Hematopoietic multipotent progenitor cell treated with erythropoietin and hydrocortisone succinate and interleukin-3 and kit ligand, for 15 days (in vitro differentiated cells): ENCODE results near the gene KANSL1.
"Not testable (repeated sequence)": the region's sequence is repeated elsewhere in the genome, so short reads cannot be mapped to it uniquely, and the experiment has no call there.

Source experiments
- DNase-seq: peaks from one replicate; pipeline ENCODE4 v3.0.0-alpha.2; 2015; ENCODE audit warnings: low spot score

Gene KANSL1

GRCh38 chr17:46037722-46038255 is 155.4 kb downstream of the KANSL1 start:
- no peak for DNase-seq

- DNase-seq, result no peak
Measured at GRCh38 chr17:46036491-46036890, 156.7 kb downstream of the KANSL1 start.

- DNase-seq, result no peak
Measured at GRCh38 chr17:46035112-46035818, 158.0 kb downstream of the KANSL1 start.

- DNase-seq, result no peak
Measured at GRCh38 chr17:46033392-46033791, 159.8 kb downstream of the KANSL1 start.

GRCh38 chr17:46032909-46033308 is 160.3 kb downstream of the KANSL1 start:
- DNase-seq, result no peak

GRCh38 chr17:46031920-46032319 is 161.3 kb downstream of the KANSL1 start:
- DNase-seq, result no peak

- no peak for DNase-seq
Measured at GRCh38 chr17:46031440-46031839, 161.8 kb downstream of the KANSL1 start.

- no peak for DNase-seq
Measured at GRCh38 chr17:46030752-46031151, 162.5 kb downstream of the KANSL1 start.

GRCh38 chr17:46029627-46030026 is 163.6 kb downstream of the KANSL1 start:
- DNase-seq, result no peak

- no peak for DNase-seq
Measured at GRCh38 chr17:46028981-46029565, 164.2 kb downstream of the KANSL1 start.

GRCh38 chr17:46028374-46028773 is 164.9 kb downstream of the KANSL1 start:
- no peak for DNase-seq

GRCh38 chr17:46027976-46028325 is 165.3 kb downstream of the KANSL1 start:
- DNase-seq, result no peak

GRCh38 chr17:46027048-46027975 is 165.9 kb downstream of the KANSL1 start:
- DNase-seq, result no peak

GRCh38 chr17:46026166-46027047 is 166.8 kb downstream of the KANSL1 start:
- DNase-seq, result no peak

GRCh38 chr17:46025510-46026165 is 167.6 kb downstream of the KANSL1 start:
- DNase-seq, result no peak

GRCh38 chr17:46025060-46025459 is 168.2 kb downstream of the KANSL1 start:
- no peak for DNase-seq

GRCh38 chr17:46024590-46024989 is 168.6 kb downstream of the KANSL1 start:
- DNase-seq, result no peak

- DNase-seq, result no peak
Measured at GRCh38 chr17:46023783-46024388, 169.3 kb downstream of the KANSL1 start.

GRCh38 chr17:46023366-46023765 is 169.9 kb downstream of the KANSL1 start:
- DNase-seq, result not testable (repeated sequence)

- no peak for DNase-seq
Measured at GRCh38 chr17:46020998-46021397, 172.2 kb downstream of the KANSL1 start.
